K562 (cell line): ENCODE data around the gene CAMK1D. TPM values are rescaled to one million over a fixed set of nuclear protein-coding genes. Genes with fewer than 3 reads are reported as not detected.

Experiments used
- ATAC-seq: fragments of 200-7000 bp; cut with Tn5 transposase; 3 replicates; pipeline ENCODE4 v1.9.1; 2020; ENCODE audit warnings: moderate library complexity
- BruUV-seq: library from RNA; stranded (reverse); fragments of 400-500 nt; replicated peaks from 2 replicates; lab custom pipeline; 2021; lab: Mats Ljungman, UMichigan
- CTCF ChIA-PET: fragments of 300-600 bp; formaldehyde crosslinking; extraction: SDS; loops from one replicate; lab custom pipeline; 2021; ENCODE audit warnings: low intra/inter-chr PET ratio; lab: Yijun Ruan, JAX
- POLR2A ChIA-PET: fragments of 300-600, 350-650 bp; sonication (Branson Sonifier 250); formaldehyde crosslinking; extraction: SDS; loops from one replicate; lab custom pipeline; 2021; ENCODE audit warnings: antibody characterized with exemption, inconsistent platforms; lab: Yijun Ruan, JAX
- DNase-seq, 4 experiments: peaks; one replicate each; pipeline versions ENCODE4 v3.0.0 to v3.0.0-alpha.2; 2011 to 2018; ENCODE audit warnings: low spot score in 3 of 4, mixed read lengths in 3 of 4; ENCODE audit errors: extremely low read depth in 1 of 4
- FAIRE-seq: peaks from 2 replicates; lab custom pipeline; 2011; peaks lifted over from hg19 to GRCh38; lab: Jason Lieb, UNC
- H2AFZ ChIP-seq: 2 replicates; pipeline ENCODE4 v1.6.0; 2011; ENCODE audit warnings: low read depth, low read length, control low read depth, inconsistent platforms
- H3K27ac ChIP-seq: fragments of 200-600 bp; 3 replicates; pipeline ENCODE4 v1.8.0; 2011; ENCODE audit warnings: low read depth, mild to moderate bottlenecking, control low read depth, inconsistent platforms, low read length, moderate library complexity, mixed read lengths; ENCODE audit errors: extremely low read depth
- H3K27me3 ChIP-seq, 2 experiments: fragments of 300-600 bp in 1 of 2; 2 replicates in 1 of 2; 3 replicates in 1 of 2; pipeline versions ENCODE4 v1.6.0 to v1.8.0; 2011; ENCODE audit warnings: inconsistent platforms in 2 of 2, low read length in 2 of 2, mild to moderate bottlenecking in 1 of 2, mixed read lengths in 1 of 2, moderate library complexity in 1 of 2; ENCODE audit not compliant: control insufficient read depth in 2 of 2, insufficient read depth in 2 of 2
- H3K36me3 ChIP-seq: fragments of 300-600 bp; 3 replicates; pipeline ENCODE4 v1.8.0; 2011; ENCODE audit warnings: mild to moderate bottlenecking, low read length, inconsistent platforms; ENCODE audit not compliant: control insufficient read depth, insufficient read depth
- H3K4me1 ChIP-seq, 2 experiments: fragments of 200-600 bp in 1 of 2; replicated peaks in 1 of 2; 2 replicates in 1 of 2; 3 replicates in 1 of 2; pipeline versions ENCODE4 v1.5.1 to v1.8.0; 2011; ENCODE audit warnings: inconsistent platforms in 2 of 2, low read length in 2 of 2, mild to moderate bottlenecking in 1 of 2, mixed read lengths in 1 of 2, moderate library complexity in 1 of 2; ENCODE audit not compliant: control insufficient read depth in 2 of 2, insufficient read depth in 2 of 2
- H3K4me2 ChIP-seq: 2 replicates; pipeline ENCODE4 v1.6.1; 2011; ENCODE audit warnings: low read length, control low read depth, inconsistent platforms, mixed read lengths; ENCODE audit not compliant: insufficient read depth
- H3K4me3 ChIP-seq: fragments of 200-600 bp; sonication (generic), shearing (Covaris generic); 2 replicates; pipeline ENCODE4 v1.5.1; 2016; ENCODE audit warnings: control low read depth, inconsistent platforms
- H3K79me2 ChIP-seq: fragments of 200-600 bp; 3 replicates; pipeline ENCODE4 v1.8.0; 2011; ENCODE audit warnings: low read length, inconsistent platforms; ENCODE audit not compliant: control insufficient read depth, insufficient read depth
- H3K9ac ChIP-seq, 2 experiments: 2 replicates each; pipeline versions ENCODE4 v1.6.0 to v1.6.1; 2011; ENCODE audit warnings: low read depth in 2 of 2, low read length in 2 of 2, control low read depth in 1 of 2, inconsistent platforms in 1 of 2, mild to moderate bottlenecking in 1 of 2, mixed read lengths in 1 of 2; ENCODE audit not compliant: insufficient read depth in 1 of 2
- H3K9me1 ChIP-seq: one replicate; pipeline ENCODE4 v1.6.0; 2011; ENCODE audit warnings: inconsistent platforms, mild to moderate bottlenecking, low read length, moderate library complexity; ENCODE audit not compliant: control insufficient read depth, insufficient read depth
- H3K9me3 ChIP-seq: replicated peaks from 2 replicates; pipeline ENCODE4 v1.5.1; 2011; ENCODE audit warnings: low read depth, low read length, inconsistent platforms; ENCODE audit not compliant: control insufficient read depth, insufficient read depth
- H4K20me1 ChIP-seq: replicated peaks from 2 replicates; pipeline ENCODE4 v1.6.1; 2011; ENCODE audit warnings: low read length, inconsistent platforms, mixed read lengths; ENCODE audit not compliant: control insufficient read depth, insufficient read depth
- BCL6 ChIP-seq: fragments of 250-450 bp; sonication (Bioruptor Pico); IDR thresholded peaks from 2 replicates; pipeline ENCODE4 v1.4.0; 2020
- CREB3 ChIP-seq: fragments of 450-650 bp; conservative IDR thresholded peaks from 2 replicates; pipeline ENCODE4 v1.6.1; 2016; ENCODE audit warnings: missing genetic modification characterization, low read depth, mild to moderate bottlenecking, missing compliant biosample characterization, moderate library complexity
- DACH1 ChIP-seq: fragments of 450-650 bp; IDR thresholded peaks from 2 replicates; pipeline ENCODE4 v1.6.1; 2018; ENCODE audit not compliant: partially characterized antibody
- DIDO1 ChIP-seq: fragments of 450-650 bp; IDR thresholded peaks from 2 replicates; pipeline ENCODE4 v1.6.1; 2016; ENCODE audit warnings: low read depth, missing biosample characterization, missing genetic modification characterization
- ELF1 ChIP-seq: fragments of 200-800 bp; sonication (Bioruptor generic); IDR thresholded peaks from 2 replicates; pipeline ENCODE4 v1.6.1; 2016; ENCODE audit warnings: missing genetic modification characterization, missing compliant biosample characterization
- ESRRA ChIP-seq: fragments of 450-650 bp; IDR thresholded peaks from 2 replicates; pipeline ENCODE4 v1.6.1; 2014; ENCODE audit warnings: low read depth, mild to moderate bottlenecking, moderate library complexity, borderline replicate concordance
- MAFK ChIP-seq: IDR thresholded peaks from 2 replicates; pipeline ENCODE4 v1.6.1; 2011; ENCODE audit warnings: low read length, improper control_type of control experiment
- NCOA6 ChIP-seq: fragments of 450-650 bp; IDR thresholded peaks from 2 replicates; pipeline ENCODE4 v1.6.1; 2017; ENCODE audit warnings: mild to moderate bottlenecking
- PATZ1 ChIP-seq: fragments of 250-450 bp; sonication (Bioruptor Pico); IDR thresholded peaks from 2 replicates; pipeline ENCODE4 v1.5.0; 2020; ENCODE audit warnings: mild to moderate bottlenecking, borderline replicate concordance
- PCBP2 ChIP-seq: fragments of 200-400 bp; formaldehyde crosslinking; IDR thresholded peaks from 2 replicates; pipeline ENCODE4 v1.6.1; 2018; ENCODE audit warnings: low read length, low read depth, mild to moderate bottlenecking, moderate library complexity; ENCODE audit not compliant: poor library complexity, severe bottlenecking
- TCF7L2 ChIP-seq: fragments of 150-350 bp; IDR thresholded peaks from 2 replicates; pipeline ENCODE4 v1.6.1; 2016; ENCODE audit warnings: low read depth, mild to moderate bottlenecking, low read length, moderate library complexity
- ZNF174 ChIP-seq: fragments of 250-450 bp; sonication (Bioruptor Pico); IDR thresholded peaks from 2 replicates; pipeline ENCODE4 v1.4.0; 2020; ENCODE audit warnings: mild to moderate bottlenecking
- ZNF197 ChIP-seq: fragments of 200-800 bp; sonication (Bioruptor generic); IDR thresholded peaks from 2 replicates; pipeline ENCODE4 v1.6.1; 2016; ENCODE audit warnings: low read depth, missing genetic modification characterization, missing compliant biosample characterization
- ZNF507 ChIP-seq: conservative IDR thresholded peaks from 2 replicates; pipeline ENCODE4 v1.6.1; 2017; ENCODE audit warnings: missing genetic modification characterization, missing compliant biosample characterization
- WGBS: fragments of 100-300 bp; shearing (Covaris generic); methylation state at CpG from one replicate; pipeline ENCODE4 v1.1.6; 2016; ENCODE audit warnings: low coverage, mixed read lengths; ENCODE audit not compliant: insufficient coverage; ENCODE audit errors: missing lambda C conversion rate; 5-methylcytosine and 5-hydroxymethylcytosine counted together
- in situ Hi-C: fragments of 300-500 bp; cut with MboI; formaldehyde crosslinking; loops from 4 replicates; pipeline ENCODE4 v1.15.0; 2018; ENCODE audit warnings: inconsistent platforms, mixed read lengths
- intact Hi-C: fragments of 100-400 bp; cut with micrococcal nuclease; formaldehyde crosslinking; loops from 2 replicates; pipeline ENCODE4 v1.14.2; 2022
- polyA plus RNA-seq, 8 experiments: library from polyadenylated mRNA; depleted of rRNA in 4 of 8; stranded (reverse) in 5 of 8; unstranded in 3 of 8; fragments of >200 nt; fragmentation: Nextera tagmentation in 2 of 8; fragmentation: Illumina TruSeq in 1 of 8; extraction: Ambion mirVana in 2 of 8; extraction: Trizol in 1 of 8; gene quantifications; 2 replicates each; pipeline versions ENCODE4 v1.2.1 to v1.2.3, GENCODE V29; 2011 to 2014; ENCODE audit warnings: inconsistent platforms in 1 of 8, missing spikeins in 1 of 8
- total RNA-seq, 7 experiments: library from RNA; depleted of rRNA in 6 of 7; stranded (reverse); fragments of >200 nt in 6 of 7; fragmentation: Illumina TruSeq in 2 of 7; extraction: Trizol in 2 of 7; gene quantifications; 2 replicates each; pipeline versions ENCODE4 v1.2.1 to v1.2.3, GENCODE V29; 2011 to 2021; ENCODE audit warnings: low replicate concordance in 1 of 7

CAMK1D gene
- total and polyA plus RNA-seq, 9 of the 15 experiments (the other 6 are each of a cell fraction or from before 2014, with no cell fraction given) = 0.12 to 0.24 (median 0.20) TPM; not detected in 5

- no peaks in the 10 kb centered on the region for H3K36me3 ChIP-seq
- FAIRE-seq (no peak), DNase-seq (no peak), ATAC-seq (no peak)
- H3K9me3 ChIP-seq = no peaks in the 10 kb centered on the region
- H3K9me1 ChIP-seq = no peaks in the 10 kb centered on the region
- H3K4me1 ChIP-seq = no peaks in the 10 kb centered on the region
- H3K9ac ChIP-seq = no peak overlapping the region
- in situ Hi-C loops (no loop called here), intact Hi-C loops (no loop called here)
- H3K27me3 ChIP-seq = peaks cover 4 to 25% of the 10 kb centered on the region in 2 experiments; a peak in 3 of 5 replicates
- no peak overlapping the region for H3K27ac ChIP-seq
- H3K79me2 ChIP-seq = no peaks in the 10 kb centered on the region
- ChIA-PET CTCF (no interaction called here), POLR2A (interaction anchor here (0.6 kb wide), 2 partner anchors 167 to 409 kb away, joined by 3 read pairs; no protein-coding TSS in a partner anchor)
- WGBS = under 1% methylated on average over 10 of the region's 10 CpGs
- H3K4me3 ChIP-seq = no peak overlapping the region
- no peak overlapping the region for H2AFZ ChIP-seq
- BruUV-seq = no TSS peak
- TF ChIP-seq NCOA6 (no peak), MAFK (no peak), PATZ1 (no peak), DACH1 (no peak), CREB3 (no peak), ZNF174 (no peak), ELF1 (tag) (no peak), DIDO1 (tag) (no peak), ZNF197 (CRISPR knock-in tag) (no peak), TCF7L2 (no peak), ESRRA (no peak), PCBP2 (no peak), ZNF507 (tag) (no peak), BCL6 (no peak)
- H4K20me1 ChIP-seq = no peaks in the 10 kb centered on the region; the same call in 1 of the 2 replicates
- H3K4me2 ChIP-seq = no peak overlapping the region
Observed at GRCh38 chr10:12628964-12629766, 279.8 kb downstream of the CAMK1D start.
